ENCODE measurements around the gene ZNF335.
"Not testable (repeated sequence)": the region's sequence is repeated elsewhere in the genome, so short reads cannot be mapped to it uniquely, and the experiment has no call there.

ZNF335 gene

DNA sequence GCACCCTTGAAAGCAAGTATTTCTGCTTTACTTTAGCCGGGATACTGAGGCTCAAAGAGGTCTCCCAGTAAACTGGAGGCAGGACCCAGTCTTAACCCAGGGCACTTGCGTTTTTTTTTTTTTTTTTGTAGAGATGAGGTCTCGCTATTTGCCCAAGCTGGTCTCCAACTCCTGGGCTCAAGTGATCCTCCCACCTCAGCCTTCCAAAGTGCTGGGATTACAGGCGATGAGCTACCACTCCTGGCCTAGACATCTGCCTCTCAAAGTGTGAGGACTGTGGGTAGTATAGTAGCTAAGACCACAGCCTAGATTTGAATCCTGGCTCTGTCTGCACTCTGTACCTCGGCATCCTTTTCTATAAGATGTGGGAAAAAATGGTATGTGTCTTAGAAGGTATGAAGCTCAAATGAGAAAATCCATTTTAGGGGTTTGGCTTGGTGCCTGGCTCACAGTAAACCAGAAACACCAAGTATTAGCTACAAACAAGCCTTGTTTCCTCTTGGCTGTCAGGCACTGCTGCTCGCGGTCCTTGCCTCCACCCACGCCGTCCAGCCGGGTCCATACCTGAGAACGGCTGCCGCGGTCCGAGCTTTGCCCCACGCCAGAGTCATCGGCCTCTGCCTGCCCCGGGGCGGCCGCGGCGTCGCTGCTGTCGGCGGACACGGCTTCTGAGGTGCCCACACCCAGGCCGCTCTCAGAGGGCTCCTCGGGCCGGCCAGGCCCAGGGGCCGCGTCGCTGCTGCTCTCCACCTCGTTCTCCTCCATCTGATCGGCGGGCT, 1.2 kb downstream of the ZNF335 start:
- DNase-seq, result peak; percentile 16

DNA sequence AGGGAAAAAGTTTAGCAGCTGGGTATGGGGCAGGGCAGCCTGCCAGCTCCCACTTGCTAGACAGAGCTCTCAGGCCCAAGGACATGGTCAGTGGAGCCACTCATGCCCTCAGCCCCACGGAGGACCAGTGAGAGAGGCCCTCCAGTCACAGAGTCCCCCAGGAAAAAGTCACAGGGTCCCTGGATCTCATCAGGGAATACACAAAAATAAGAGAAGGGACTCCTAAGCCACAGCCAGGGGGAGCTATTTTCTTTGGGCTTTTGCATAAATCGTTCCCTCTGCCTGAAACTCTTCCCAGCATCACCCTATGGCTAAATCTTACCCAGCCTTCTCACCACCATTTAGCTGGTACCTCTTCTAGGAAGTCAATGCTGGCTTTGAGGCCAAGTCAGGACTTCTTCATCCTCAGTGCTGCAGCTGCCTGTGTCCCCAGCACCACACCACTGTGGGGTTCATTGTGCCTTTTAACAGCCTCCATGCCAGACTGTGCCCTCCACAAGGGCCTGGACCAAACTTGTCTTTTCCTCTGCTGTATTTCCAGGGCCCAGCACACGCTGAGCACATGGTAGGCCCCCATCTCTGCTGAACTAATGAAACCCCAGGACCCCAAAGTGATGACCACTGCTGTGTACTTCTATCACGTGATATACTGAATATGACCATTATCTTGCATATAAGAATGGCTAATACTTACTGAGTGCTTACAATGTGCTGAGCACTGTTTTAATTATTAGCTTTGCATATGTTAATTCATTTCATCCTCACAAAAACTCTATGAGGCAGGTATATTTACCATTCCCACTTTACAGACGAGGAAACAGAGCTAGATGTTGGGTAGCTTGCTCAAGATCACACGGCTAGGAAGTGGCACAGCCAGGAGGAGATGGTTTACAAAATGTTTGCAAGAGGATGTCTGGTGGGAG, 2.0 kb downstream of the ZNF335 start:
- DNase-seq, result peak; percentile 27

DNA sequence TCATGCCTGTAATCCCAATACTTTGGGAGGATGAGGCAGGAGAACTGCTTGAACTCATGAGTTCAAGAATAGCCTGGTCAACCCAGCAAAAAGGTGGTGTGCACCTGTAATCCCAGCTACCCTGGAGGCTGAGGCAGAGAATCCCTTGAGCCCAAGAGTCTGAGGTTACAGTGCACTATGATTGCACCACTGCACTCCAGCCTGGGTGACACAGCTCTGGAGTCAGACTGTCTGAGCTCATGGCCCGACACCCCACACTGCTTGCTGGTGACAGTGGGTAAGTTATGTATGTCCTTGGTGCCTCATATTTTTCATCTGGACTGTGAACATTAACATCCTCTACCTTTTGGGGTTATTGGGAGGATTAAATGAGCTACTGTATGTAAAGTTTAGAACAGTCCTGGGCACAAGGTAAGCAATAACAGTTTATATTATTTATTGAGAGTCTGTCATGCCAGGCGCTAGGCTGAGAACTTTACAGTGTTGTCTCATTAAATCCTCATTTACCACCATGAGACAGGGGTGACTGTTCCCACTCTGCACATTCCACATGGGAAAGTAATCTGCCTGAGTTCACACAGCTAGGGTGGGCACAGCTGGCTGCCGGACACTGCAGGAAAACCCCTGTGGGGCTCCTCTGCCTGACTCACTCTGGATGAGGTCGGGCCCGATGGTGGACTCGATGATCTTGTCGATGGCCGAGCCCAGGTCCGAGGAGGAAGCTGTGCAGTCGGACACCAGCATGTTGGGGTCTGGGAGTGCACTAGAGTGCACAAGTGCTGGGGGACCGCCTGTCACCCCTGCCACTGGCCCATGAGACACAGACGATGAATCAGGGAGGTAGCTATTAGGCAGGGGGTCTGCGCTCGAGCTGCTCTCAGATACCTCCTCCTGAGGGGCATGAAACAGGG, 2.9 kb downstream of the ZNF335 start:
- peak; percentile 27 for DNase-seq

DNA sequence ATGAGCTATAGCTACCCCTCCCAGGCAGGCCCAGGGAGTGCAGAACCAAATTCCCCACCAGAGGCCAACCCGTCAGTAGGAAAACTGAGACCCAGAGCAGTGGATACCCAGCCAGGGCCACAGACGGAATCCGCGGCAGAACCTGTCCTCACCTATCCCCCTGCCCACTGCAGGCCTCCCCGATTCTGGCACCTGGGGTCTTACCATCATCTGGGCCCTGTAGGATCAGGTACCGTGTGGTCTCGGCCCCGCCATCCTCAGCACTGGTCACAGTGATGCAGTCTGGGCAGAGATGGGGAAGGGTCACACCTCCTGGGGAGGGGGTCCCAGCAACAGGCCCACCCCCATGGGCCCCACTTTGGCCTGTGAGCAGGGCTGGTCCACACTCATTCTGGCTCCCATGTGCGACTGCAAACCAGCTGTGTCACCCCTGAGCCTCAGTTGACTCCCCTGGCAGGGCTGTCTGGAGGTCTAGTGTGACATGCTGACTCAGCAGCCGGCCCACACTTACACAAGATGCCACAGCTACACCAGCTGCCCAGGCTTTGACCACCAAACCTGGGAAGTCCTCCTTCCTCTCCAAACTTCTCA, 3.8 kb downstream of the ZNF335 start:
- peak; percentile 26 for DNase-seq

DNA sequence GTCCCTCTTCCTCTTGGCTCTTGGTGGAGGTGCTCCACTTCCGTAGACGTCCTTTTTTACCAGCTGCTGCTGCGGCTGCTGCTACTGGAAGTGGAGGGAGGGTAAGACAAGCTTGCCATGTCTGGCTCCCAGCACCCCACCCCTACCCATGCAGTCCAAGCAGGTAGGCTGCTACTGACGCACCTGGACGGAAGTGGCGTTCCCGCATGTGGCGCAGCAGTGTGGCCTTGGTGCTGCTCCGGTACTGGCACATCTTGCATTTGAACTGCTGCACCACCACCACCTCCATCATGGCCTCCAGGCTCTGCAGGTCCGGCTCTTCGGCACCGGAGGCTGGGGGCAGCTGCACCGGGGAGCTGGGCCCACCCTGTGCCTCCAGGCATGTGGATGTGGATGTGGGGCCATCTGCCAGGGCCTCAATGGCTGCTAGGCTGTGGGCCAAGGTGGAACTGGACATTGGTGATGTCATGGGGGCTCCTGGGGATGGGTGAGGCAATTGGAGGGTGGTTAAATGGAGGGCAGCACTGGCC, 4.4 kb downstream of the ZNF335 start:
- DNase-seq, result peak; percentile 28

DNA sequence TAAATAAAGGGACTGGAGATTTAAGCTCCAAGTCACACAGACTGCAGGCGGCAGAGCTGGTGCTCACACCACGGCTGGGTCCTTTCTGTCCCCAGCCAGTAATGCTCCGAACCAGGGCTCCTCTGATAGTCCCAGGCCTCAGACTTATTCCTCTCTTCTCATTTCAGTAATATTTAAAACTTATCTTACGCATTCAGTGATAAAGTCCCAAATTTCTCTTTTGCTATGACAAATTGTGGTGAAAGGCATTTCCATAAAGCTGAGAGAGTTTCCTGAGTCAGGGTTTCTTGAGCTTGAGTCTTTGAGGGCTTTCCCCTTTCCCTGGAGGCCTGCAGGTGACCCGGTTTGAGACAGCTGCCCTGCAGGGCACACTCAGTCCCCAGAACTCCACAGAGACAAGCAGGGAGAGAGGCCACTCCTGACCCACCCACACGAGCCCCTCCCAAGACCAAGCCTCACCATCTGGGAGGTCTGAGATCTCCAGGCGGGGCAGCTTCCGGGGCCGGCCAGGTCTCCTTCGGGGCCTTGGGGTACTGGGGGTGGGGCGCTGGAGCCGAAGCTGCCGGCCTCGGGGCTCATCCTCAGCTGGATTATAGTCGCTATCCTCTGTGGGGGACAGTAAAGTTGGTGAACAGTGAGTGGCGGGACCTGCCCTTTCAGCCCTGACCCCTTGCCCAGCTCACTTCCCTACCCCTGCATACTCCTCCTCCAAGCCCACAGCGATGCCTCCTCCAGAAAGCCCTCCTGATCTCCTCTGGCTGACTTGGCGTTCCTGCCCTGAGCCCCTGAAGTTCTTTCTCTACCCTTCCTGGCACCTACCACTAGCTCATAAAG, 6.6 kb downstream of the ZNF335 start:
- peak; percentile 27 for DNase-seq

DNA sequence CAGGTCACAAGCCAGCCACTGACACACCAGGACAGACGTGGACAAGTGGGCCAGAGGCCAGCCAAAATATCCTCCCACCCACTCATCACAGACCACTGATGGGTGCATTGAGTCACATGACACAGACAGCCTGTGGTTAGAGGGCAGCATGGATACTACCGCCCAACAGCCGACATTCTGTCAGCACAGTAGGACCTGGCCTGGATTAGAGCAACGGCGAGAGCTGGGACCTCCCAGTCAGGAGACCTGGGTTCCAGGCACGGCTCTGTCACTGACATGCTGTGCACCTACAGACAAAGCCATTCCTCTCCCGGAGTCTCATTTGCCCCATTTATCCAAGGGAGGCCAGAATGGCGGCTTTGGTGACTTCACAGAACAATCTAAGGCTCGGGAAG, 8.0 kb downstream of the ZNF335 start:
- DNase-seq, result no peak

DNA sequence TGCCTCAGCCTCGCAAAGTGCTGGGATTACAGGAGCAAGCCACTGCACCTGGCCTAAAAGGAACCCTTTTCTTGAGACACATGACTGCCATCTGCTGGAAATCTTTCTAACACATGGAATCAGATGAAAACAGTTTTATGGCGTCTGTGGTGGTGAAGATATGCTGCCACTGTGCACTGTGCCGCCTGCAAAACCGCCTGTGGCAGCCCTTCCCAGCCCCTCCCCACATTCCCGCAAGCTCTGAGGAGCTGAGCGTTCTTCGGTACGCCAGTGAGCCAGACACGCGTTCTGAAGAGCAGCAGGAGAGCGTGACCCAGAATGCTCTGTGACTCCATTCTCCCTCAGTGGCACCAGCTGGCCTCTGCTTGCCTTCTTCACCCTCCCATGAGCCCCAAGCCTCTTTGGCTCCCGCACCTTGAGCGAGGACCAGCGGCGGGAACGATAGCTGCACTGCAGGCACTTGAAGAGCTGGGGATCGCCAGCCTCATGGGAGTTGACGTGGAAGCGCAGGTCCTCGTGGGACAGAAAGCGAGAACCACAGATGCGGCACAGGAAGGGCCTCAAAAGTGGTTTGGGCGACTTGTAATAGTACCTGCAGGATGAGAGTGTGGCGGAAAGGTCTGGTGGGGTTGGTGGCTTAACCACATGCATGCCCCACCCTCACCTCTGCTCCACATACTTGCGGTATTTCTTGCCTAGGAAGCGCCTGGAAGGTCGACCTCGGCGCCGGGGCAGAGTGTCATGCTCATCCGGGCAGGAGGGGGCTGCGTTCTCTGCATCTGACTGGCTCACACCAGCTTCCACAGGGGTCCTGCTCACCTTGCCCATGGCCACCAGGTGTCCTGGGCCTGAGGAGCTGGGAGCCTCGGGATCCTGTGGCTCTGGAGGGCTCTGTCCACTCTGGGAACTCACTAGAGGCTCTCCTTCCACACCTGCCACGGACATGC, 8.7 kb downstream of the ZNF335 start:
- DNase-seq, result no peak

DNA sequence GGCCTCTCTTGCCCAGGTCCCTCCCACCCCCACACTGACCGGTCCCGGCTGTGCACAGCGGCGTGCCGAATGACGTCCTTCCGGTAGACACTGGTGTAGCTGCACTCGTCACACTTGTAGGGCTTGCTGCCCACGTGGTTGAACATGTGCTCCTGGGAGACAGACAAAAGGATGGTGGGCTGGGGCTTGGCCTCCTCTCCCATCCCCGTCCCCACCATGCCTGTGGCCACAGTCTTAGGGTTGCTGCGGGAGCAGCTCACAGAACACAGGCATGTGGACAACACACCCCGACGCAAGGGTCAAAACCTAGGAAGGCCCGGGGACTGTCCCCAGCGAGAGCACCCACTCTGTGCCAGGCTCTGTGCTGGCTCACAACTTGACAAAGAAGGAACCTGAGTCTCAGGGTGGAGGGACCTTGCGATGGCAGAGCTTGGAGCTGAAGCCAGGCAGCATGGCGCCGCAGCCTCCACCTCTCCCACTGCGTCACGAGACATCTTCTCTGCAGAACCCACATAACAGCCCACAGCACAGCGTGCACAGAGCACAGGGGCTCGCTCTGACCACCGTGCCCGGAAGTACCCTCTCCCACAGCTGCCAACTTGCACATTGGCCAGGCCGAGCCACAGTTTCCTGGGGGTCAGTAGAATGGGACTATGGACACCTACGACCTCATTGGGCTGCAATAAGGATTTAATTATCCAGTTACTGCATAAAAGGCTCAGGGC, 9.8 kb downstream of the ZNF335 start:
- DNase-seq, result no peak

DNA sequence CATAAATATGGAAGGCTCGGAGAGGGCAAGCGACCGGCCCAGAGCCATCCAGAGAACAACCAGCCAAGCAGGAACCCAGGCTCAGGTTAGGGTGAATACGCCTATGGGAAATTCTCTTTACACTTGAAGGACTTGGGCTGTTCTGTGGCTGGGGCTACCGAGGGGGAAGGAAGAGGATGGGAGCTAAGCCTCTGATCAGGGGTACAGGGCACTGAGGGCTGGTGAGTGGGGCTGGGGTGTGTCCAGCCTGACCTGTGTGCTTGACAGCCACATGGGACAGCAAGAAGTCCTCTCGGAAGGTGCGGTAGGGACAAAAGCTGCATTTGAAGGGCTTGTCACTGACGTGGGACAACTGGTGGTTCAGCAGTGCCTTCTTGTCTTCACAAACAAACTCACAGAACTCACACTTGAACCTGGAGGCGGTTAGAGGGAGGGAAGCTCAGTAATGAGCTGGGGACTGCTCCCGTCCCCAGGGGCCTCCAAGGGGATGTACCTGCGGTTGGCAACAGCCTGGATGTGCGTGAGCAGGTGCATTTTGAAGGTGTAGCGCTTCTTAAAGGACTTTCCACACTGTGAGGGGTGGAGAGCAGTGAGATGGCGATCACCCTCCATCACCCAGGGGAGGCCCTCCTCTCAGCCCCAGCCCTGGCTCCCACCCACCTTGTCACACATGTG, 11.9 kb downstream of the ZNF335 start:
- no peak for DNase-seq

DNA sequence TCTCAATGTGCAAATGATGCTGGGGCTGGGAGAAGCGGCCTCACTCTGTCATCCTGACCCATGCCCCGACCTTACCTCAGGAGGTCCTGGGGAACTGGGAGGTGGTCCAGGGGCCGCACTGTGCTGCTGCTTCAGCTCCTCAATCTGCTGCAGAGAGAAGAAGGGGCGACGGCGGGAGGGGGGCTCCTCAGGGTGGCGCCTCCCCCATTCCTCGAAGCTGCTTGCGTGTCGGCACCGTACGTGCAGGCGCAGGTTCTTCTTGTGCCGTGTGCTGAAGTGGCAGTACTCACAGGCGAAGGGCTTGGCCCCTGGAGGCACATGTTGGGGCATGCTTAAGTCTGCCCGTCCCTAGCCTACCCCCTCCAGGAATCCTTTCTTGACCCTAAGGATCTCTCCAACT, 12.9 kb downstream of the ZNF335 start:
- DNase-seq, result no peak

DNA sequence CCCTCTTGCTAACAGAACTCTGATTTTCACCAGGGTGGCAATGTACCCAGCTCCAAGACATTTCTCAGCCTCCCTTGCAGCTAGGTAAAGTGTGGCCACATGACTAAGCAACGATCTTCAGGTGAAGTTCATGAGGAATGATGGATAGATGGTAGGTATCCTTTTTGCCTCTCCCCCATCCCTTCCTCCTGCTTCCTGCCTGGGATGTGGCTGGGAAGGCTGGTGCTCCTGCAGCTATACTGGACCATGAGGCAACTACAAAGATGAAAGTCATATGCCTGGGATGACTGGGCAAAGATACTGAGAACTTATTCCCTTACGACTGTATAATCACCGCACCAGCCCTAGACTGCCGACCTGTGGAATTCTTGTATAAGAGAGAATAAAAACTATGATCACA, 13.4 kb downstream of the ZNF335 start:
- no peak for DNase-seq

DNA sequence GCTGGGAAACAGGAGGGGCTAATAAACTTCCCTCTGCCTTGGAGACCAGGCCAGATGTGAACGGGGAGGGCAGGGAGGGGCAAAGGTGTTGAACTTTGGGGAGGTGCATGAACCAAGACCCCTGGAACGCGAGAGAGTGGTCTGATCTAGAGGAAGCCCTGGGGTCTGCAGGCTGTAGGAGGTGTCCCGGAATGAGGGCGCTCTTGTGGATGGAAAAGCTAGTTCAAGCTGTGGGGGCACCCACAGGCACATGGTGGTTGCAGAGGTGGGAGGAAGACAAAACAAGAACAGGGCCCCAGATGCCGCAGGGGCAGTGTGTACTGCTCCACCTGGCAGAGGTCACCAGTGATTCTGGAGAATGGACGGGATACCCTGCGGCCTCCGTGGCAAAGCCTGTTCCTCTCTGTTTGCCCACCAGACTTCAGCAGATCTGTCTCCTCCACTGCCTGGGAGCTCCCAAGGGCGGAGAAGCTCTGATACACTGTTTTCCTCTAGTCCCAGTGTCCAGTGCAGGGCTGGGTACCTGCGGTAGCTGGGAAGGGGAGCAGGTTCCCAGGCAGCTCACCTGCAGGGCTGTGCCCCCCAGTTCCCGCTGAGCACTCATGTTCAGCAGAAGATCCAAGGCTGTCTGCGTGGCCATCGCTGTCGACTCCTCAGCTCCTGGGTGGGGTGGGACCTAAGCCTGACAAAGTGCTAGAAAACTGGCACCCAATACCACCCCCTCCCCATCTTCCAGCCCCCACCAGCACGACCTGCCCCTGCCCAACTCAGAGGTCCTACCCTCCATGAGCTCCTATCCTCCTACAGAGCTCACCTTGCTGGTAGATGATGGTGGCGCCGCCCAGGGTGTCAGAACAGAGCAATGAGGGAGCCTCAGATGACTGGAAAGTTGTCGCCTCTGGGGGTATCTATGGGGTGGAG, 14.7 kb downstream of the ZNF335 start:
- peak; percentile 7 for DNase-seq

DNA sequence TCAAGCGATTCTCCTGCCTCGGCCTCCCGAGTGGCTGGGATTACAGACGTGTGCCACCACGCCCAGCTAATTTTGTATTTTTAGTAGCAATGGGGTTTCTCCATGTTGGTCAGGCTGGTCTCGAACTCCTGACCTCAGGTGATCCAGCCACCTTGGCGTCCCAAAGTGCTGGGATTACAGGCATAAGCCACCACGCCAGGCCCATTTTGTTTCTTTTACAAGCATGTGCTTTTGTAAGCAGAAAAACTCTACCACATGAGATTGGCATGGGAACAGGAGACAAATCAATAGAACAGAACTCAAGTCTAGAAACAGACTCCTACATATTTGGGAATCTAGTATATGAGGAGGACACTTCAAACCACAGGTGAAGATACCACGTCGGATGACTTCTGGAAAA, 15.7 kb downstream of the ZNF335 start:
- DNase-seq, result not testable (repeated sequence)

DNA sequence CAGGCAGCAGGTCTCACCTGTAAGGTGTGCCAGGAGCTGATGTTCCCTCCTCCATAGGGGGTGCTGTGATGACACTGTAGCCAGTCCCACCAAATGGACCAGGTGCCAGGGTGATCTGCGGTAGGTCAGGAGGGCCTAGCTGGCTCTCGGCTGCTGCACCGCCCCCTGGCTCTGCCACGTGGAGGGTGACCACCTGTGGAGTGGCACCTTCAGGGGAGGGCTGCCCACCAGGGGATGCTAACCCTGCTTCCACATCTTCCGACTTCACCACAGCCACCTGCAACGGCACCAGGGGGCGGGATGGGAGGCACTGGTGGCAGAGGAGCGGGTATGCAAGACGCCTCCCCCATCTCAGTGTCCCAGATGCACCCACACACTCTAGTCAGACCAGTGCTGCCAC, 18.3 kb downstream of the ZNF335 start:
- DNase-seq, result no peak

DNA sequence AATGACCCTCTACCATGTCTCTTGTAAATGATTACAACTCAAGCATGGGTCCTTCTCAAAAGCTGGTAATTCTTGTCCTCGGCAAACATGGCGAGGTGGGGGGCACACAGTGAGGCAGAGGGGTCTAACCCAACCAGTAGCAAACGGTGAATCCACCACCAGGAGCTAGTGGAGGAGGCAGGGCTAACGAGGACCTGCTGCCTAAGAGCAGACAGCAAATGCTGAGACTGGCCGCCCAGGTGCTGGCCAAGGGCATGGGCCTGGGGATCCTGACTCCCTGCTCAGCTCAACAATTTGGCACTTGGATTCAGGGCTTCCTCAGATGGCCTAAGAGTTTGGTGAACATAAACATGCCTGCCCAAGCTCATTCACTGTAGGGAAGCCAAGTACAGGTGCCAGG, 19.1 kb downstream of the ZNF335 start:
- no peak for DNase-seq

DNA sequence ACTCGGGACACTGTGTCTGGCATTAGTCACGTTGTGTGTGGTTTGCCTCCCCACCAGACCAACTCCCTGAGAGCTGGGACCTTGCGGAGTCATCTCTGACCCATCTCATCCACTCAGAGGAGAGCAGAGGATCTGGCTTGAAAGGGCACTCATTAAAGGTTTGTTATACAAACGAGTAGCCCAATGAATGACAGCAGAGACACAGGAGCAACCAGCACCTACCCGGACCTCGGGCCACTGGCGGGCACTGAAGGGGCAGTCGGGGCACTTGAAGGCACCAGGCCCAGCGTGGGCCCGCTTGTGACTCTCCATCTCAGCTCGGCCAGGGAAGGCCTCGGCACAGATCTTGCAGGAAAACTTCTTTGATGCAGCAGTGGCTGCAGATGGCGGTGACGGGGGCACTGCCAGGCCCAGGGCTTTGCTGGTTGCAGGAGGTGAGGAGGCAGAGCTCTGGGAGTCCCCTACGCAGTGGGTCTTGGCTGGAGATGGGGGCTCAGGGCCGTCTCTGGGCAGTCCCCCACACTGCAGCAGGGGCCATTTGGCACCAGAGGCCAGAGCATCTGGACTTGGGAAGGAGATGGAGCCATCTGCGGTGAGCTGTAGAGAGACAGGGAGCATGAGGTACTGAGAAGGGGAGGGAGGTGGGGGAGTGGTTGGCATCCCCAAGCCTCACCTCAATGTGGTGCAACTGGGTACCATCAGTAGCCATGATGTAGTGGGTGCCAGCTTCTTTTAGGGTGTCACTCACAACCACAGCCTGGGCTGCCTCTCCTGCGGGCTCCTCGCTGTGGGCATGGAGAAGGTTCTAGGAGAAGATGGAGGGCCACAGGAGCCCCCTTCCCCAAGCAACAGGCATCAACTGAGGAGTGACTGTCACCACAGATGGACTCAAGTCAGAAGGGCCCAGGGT, 19.8 kb downstream of the ZNF335 start:
- no peak for DNase-seq
